HUES48 (cell line): ENCODE results near the gene NXPH4.
A peak's percentile ranks its signal among the peaks of the same experiment; 100 is the strongest.

ENCODE experiments used
- H3K27ac ChIP-seq: one replicate; pipeline ENCODE4 v1.7.0; 2013; ENCODE audit warnings: low read depth, low read length, inconsistent platforms
- H3K27me3 ChIP-seq: 2 replicates; pipeline ENCODE4 v1.6.1; 2013; ENCODE audit warnings: mild to moderate bottlenecking, low read length; ENCODE audit not compliant: control insufficient read depth, insufficient read depth
- H3K36me3 ChIP-seq: 2 replicates; pipeline ENCODE4 v1.6.1; 2013; ENCODE audit warnings: low read length; ENCODE audit not compliant: control insufficient read depth, insufficient read depth
- H3K4me1 ChIP-seq: 2 replicates; pipeline ENCODE4 v1.6.1; 2013; ENCODE audit warnings: mild to moderate bottlenecking, low read length; ENCODE audit not compliant: control insufficient read depth, insufficient read depth
- H3K4me3 ChIP-seq: 2 replicates; pipeline ENCODE4 v1.5.1; 2013; ENCODE audit warnings: mild to moderate bottlenecking, low read depth, low read length
- H3K9ac ChIP-seq: 2 replicates; pipeline ENCODE4 v1.6.1; 2013; ENCODE audit warnings: mild to moderate bottlenecking, low read depth, low read length, moderate library complexity
- H3K9me3 ChIP-seq: 2 replicates; pipeline ENCODE4 v1.6.1; 2013; ENCODE audit warnings: low read length; ENCODE audit not compliant: control insufficient read depth, insufficient read depth

Gene NXPH4

DNA sequence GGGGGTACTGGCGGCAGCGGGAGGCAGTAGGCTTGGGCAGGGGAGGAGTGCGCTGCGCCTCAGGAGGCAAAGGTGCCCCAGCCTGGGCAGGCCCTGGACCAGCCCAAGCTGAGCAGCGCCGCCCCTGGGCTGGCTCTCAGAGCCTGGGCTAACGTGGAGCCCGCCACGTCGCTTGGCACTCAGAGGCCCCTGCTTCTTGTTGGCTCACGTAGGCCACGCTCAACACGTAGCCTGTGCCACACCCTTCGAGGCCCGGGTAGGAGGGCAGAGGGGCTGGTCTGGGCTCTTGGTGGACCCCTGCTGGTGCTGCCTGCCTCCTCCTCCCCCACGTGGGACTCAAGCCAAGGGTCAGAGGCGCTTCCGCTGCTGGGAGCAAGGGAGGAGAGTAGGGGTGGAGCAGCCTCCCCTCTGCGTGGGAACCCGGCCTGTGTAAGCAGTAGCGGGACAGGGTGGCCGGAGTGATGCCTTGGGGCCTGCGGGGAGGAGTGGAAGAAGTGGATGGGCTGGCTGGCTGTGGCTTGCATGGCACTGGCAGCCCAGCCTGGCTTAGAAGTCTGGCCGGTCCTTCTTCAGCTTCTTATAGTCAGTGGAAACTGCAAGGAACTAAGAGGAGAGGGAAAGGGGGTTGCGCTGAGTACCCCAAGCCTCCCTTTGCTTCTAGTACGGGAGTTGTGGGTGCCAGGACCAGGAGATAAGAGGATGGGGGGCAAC, 18.6 kb downstream of the NXPH4 start:
- H3K27me3 ChIP-seq: peaks cover 61% of the 10 kb centered on the region
- H3K9me3 ChIP-seq: no peaks in the 10 kb centered on the region
- peaks cover 41% of the 10 kb centered on the region for H3K36me3 ChIP-seq
- H3K4me3 ChIP-seq: no peak overlapping the region
- no peak overlapping the region for H3K27ac ChIP-seq
- no peak overlapping the region for H3K9ac ChIP-seq
- H3K4me1 ChIP-seq: peaks cover 17% of the 10 kb centered on the region

DNA sequence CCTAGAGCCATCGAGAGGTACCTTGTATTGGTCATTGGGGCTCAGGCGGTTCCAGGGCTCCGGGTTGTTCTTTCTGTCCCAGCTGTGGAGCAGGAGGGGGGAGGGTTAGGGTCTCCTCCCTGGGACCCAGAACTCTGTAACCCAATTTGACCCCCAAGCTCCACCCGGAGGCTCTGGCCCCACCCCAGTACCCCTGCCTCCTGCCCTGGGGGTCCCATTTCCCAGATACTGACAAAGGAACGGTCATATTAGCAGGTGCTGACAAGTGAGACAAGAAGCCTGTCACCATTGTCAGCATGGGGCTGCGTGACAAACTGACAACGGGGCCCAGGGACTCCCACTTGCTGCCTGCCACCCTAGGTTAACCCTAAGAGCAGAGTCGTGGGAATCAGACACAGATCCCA, 19.1 kb downstream of the NXPH4 start:
- peaks cover 40% of the 10 kb centered on the region for H3K36me3 ChIP-seq
- H3K9ac ChIP-seq: no peak overlapping the region
- H3K27me3 ChIP-seq: peaks cover 67% of the 10 kb centered on the region
- no peak overlapping the region for H3K27ac ChIP-seq
- H3K9me3 ChIP-seq: no peaks in the 10 kb centered on the region
- H3K4me1 ChIP-seq: peaks cover 20% of the 10 kb centered on the region
- H3K4me3 ChIP-seq: no peak overlapping the region

DNA sequence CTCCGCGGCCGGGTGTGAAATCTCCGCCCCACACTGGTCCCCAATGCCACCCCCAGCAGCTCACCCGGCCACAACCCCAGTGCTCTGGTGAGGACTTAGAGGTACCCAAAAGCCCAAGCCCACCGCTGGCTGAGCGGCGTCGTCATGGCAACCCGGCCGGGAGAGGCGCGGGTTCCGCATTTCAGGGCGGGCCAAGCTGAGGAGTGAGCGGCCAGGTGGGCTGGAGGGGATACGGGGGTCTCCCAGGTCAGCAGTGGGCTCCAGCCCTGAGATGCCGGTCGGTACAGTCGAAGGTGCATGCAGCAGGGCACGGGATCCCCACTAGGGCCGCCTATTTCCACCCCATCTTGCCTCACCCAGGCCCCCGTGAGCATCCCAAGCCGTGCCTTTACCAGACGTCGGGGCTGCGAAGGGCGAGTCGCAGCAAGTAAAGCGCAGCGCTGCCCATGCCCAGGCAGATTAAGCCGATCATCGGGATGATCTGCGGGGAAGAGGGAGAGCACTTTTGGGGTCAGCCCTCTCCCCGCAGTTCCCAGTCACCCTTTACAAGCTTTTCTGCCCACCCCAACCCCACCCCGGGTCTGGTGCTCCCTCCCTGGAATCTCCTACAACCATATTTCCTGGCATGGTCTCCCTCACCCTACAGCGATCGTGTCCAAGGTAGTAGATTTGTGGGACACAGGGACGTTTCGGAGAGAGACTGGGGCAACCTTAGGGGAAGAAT, 19.8 kb downstream of the NXPH4 start:
- H3K9ac ChIP-seq: no peak overlapping the region
- H3K36me3 ChIP-seq: peaks cover 34% of the 10 kb centered on the region
- peaks cover 73% of the 10 kb centered on the region for H3K27me3 ChIP-seq
- no peaks in the 10 kb centered on the region for H3K9me3 ChIP-seq
- no peak overlapping the region for H3K27ac ChIP-seq
- peaks cover 22% of the 10 kb centered on the region for H3K4me1 ChIP-seq
- no peak overlapping the region for H3K4me3 ChIP-seq

DNA sequence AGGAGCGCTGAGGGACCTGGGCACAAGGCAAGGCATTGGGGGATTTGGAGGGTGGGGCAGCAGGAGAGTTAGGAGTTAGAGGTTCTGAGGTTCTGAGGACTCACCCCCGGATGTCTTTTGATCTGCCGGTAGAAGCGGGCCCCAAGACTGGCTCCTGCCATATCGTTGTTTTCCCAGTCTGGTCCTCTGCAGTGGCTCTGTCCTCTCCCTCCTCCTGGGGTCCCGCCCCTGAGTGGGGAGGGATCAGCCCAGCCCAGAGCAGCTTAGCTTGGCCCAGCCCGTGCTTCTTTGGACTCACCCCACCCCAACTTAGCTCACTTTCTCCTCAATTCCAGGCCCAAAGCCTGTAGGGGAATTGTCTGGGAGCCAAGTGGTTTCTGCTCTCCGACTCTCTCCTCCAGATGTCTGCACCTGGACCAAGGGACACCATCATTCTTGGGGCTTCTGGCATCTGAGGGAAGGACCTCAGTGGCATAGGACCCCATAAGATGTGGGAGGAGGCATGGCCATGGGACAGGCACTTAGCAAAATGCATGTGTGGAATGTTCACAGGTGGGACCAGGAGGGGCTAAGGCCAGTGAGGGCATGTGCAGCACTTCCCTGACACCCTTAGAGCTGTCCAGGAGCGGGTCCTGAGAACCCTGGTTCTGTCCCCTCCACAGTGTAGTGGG, 20.5 kb downstream of the NXPH4 start:
- H3K9me3 ChIP-seq: no peaks in the 10 kb centered on the region
- H3K4me3 ChIP-seq: no peak overlapping the region
- no peak overlapping the region for H3K9ac ChIP-seq
- peaks cover 27% of the 10 kb centered on the region for H3K4me1 ChIP-seq
- peaks cover 27% of the 10 kb centered on the region for H3K36me3 ChIP-seq
- no peak overlapping the region for H3K27ac ChIP-seq
- H3K27me3 ChIP-seq: peaks cover 80% of the 10 kb centered on the region

DNA sequence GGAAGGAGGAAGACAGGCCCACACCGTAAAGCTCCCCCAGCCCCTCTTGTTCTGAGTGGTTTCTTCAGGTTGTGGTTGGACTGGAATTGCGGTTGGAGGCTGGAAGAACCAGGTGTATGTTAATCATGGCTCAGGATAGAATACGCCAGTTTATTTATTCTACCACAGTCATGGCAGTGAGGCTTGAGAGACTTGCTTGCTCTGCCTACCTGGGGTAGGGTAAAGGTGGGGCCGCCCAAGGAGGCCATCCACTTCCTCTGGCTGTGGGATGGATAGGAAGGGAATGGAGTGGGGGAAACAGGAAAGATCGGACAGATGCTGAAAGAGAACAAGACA, 21.0 kb downstream of the NXPH4 start:
- Histone ChIP-seq H3K9ac (no peak overlapping the region), H3K4me1 (peaks cover 30% of the 10 kb centered on the region), H3K27ac (no peak overlapping the region), H3K9me3 (no peaks in the 10 kb centered on the region), H3K27me3 (peaks cover 85% of the 10 kb centered on the region), H3K4me3 (peak overlapping the region; percentile 71; the same call in 1 of the 2 replicates), H3K36me3 (peaks cover 22% of the 10 kb centered on the region)

DNA sequence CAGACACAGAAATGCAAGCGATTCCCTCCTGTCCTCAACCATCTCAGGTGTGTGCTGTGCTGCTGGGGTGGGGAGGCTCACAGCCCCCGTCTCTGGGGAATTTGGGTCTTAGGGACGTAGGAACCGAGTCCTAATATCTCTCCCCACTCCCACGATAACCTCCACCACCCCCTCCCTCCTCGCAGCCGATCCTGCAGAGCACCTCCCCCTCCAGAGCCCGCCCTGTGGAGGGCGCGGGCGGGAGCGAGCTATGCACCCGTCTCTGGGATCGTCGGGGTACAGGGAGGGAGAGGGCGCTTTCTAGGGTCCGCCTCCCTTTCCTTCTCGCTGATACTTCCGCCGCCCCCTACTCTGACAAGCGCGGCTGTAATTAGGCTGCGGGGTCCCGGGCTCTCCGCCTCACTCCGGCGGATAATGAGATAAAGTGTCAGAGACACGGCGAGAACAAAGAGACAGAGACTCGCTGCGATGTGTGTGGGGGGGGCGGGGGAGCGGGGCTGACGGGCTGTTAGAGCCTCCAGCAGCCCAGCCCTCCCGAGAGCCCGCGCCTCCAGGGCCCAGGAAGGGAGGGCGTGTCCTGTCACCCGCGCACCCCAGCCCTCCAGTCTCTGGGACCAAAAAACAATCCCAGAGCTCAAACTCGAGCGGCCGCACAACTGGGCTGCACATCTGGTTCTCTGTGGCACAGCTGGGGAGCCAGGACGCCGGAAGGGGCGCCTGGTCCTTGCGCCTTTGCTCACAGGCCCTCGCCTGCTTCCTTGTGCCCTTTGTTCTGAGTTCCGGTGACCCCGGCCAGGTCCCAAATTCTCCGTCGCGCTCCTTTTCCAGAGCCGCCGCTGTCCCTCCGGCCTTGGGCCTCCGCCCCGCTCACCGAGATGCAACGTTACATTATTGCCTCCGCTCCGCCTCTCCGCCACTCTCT, 21.6 kb downstream of the NXPH4 start:
- H3K9ac ChIP-seq: 0 out of 2 replicates have a peak overlapping the region, but pooled peaks have one; percentile 7

DNA sequence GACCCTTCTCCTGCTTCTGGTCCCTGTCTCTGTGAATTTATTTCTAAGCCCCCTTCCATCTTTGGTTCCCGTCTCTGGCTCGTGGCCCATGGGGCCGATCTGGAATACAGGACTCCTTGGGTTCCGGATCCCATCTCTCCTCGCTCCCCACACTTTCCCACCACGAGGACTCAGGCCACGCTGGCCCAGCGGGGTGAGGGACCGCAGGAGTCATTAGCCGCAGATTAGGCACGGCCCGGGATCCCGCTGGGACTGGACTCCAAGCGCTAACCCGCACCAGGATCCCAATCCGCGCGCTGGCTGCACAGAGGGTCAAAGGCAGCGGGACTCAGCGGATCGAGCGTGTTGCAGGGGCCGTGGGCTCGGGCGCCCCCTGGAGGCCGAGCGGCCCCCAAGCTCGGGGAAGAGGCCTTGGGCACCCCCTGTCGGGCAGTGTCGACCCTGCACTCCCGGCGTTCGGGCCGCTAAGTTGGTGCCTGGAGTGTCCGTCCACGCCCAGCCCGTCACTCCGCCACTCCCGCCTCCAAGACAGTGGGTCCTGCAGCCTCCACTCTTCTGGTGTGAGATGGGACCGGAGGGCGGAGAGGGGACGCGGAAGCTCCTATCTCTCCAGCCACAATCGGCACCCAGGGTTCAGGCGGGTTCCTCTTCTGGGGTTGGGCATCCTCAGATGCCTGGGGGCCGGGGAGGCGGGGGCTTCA, 22.4 kb downstream of the NXPH4 start:
- H3K36me3 ChIP-seq: peaks cover 8% of the 10 kb centered on the region
- peak overlapping the region; percentile 71 for H3K4me3 ChIP-seq
- H3K27ac ChIP-seq: no peak overlapping the region
- 0 out of 2 replicates have a peak overlapping the region, but pooled peaks have one; percentile 7 for H3K9ac ChIP-seq
- no peaks in the 10 kb centered on the region for H3K9me3 ChIP-seq
- H3K27me3 ChIP-seq: peaks cover 89% of the 10 kb centered on the region
- H3K4me1 ChIP-seq: peaks cover 33% of the 10 kb centered on the region

More for the DNA sequence above, 21.6 kb downstream of the NXPH4 start:
- Histone ChIP-seq H3K27ac (no peak overlapping the region), H3K4me1 (peaks cover 30% of the 10 kb centered on the region), H3K27me3 (peaks cover 87% of the 10 kb centered on the region), H3K4me3 (peak overlapping the region; percentile 71), H3K36me3 (peaks cover 16% of the 10 kb centered on the region), H3K9me3 (no peaks in the 10 kb centered on the region)

DNA sequence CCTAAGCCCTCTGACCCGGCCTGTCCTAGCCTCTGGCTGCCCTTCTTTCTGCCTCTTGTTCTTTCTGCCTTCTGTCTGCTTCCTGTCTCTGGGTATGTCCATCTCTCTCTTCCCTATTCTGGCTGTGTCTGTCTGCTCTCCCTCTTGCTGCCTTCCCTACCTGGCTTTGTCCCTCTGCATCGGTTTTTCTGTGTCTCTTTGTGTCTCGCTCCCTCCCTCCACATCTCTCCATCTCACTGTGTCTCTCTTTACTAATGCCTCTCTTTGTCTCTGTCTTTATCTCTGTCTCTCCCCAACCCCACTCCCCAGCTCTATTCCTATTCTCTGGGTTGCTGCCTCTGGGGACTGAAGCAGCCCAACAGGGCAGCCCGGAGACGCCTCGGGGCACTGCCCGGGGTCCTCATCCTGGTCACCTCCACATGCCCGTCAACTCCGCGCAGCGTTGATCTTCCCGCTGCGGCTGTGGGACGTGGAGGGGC, 23.0 kb downstream of the NXPH4 start:
- peaks cover 35% of the 10 kb centered on the region for H3K4me1 ChIP-seq

DNA sequence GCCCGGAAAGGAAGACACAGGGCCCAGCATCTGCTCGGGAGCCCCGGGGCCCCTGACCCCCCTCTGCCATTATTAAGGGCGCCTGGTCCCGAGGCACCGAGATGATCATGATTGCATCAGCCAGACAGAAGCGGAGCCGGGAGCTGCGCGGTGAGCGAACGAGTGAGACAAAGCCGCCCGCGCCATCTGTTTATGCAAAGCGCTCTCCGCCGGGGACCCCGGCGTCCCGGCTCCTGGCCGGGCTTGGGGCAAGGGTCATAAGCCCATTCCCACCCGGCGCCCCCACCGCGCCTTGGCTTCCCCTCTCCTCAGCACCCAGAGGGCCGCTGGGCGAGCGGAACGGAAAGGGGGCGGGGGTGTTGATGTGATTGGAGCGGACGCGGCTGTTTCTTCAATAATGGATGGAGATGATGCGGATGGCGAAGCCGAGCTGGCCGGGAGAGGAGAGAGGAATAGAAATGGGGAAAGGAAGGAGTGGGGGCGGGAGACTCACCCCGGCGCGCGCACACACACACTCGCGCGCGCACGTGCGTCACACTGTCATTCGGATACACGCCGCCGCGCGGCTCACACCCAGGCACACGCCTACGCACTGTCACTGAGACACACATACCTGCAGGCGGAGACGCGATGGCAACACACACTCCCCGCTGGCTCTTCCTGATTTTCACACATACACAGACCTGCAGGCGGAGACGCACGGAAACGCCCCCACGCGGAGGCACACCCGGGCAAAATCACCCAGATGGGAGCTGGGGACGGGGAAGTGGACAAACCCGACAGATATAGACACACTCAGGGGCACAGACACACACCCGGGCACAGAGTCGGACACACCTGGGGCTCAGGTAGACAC, 23.7 kb downstream of the NXPH4 start:
- peak overlapping the region; percentile 71 for H3K4me3 ChIP-seq
- no peaks in the 10 kb centered on the region for H3K9me3 ChIP-seq
- H3K36me3 ChIP-seq: no peaks in the 10 kb centered on the region
- peaks cover 85% of the 10 kb centered on the region for H3K27me3 ChIP-seq
- H3K9ac ChIP-seq: peak overlapping the region; percentile 66
- no peak overlapping the region for H3K27ac ChIP-seq
- H3K4me1 ChIP-seq: peaks cover 31% of the 10 kb centered on the region

More for the DNA sequence above, 23.0 kb downstream of the NXPH4 start:
- H3K27ac ChIP-seq: no peak overlapping the region
- peak overlapping the region; percentile 71 for H3K4me3 ChIP-seq
- H3K9ac ChIP-seq: peak overlapping the region; percentile 66
- no peaks in the 10 kb centered on the region for H3K9me3 ChIP-seq
- peaks cover 89% of the 10 kb centered on the region for H3K27me3 ChIP-seq
- peaks cover 1% of the 10 kb centered on the region for H3K36me3 ChIP-seq
